ENCODE data around the gene KCNAB3.

KCNAB3 gene

DNA sequence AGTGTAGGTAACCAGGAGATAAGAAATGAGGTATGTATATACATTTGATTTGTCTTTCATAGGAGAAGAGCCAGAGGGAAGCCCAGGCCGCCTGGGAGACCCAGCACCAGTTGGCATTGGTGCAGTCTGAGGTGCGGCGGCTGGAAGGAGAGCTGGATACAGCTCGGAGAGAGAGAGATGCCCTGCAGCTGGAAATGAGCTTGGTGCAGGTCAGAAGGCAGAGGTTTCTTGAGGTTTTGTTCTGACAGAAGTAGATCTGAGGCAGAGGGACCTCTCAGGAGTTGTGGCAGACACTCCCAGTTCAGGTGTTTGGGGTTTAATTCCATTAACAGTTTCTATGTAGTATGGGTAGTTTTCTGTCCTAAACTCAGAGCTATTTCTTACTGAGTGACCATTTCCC is 10.4 kb upstream of the KCNAB3 start:
- DNase-seq: no peak

DNA sequence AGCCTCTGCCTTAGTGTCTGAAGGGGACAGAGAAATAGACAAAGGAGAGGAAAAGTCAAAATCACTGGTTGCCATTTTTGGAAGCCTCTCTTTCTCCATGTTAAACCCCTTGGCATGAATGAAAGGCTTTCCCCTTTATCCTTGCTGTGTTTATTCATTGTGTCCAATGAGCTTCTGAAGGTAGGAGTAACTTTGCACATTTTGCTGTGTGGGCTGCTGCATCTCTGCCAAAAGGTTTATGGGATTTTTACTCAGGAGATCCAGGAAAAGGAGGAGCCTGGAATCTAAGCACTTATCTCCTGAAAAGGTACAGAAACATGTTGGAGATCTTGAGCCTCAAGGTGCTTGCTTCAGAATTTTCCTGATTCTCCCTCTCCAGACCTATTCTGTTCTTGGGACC is 6.2 kb upstream of the KCNAB3 start:
- no peak for DNase-seq

DNA sequence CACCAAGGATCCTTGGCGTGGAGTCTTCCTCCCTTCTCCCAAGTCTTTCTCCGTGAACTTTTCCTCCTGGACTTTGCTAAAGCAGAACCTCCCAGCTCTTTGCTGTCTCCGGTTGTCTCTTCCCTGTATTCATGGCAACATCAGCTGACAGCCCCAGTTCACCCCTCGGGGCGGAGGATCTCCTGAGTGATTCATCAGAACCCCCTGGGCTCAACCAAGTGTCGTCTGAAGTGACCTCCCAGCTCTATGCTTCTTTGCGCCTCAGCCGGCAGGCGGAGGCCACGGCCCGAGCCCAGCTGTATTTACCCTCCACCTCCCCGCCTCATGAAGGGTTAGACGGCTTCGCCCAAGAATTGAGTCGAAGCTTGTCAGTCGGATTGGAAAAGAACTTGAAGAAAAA is 3.3 kb upstream of the KCNAB3 start:
- DNase-seq: peak; percentile 61

DNA sequence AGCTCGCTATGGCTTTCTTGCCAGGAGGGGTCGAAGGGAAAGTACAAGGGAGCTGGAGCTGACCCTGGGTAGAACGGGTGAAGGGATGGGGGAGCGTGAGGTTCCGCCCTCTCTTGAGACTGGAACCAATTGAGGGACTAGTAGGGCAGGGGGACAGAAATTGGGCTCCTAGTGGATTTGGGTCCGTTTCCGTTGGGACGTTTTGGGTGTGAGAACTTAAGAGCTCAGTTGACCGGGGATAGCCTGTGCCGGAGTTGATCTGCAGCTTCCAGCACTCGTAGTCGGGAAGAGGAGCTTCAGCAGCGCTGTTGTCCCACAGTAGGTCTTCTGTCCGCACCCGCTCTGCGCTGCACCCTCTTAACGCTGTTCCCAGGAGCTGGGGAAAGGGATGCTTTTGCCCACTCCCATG is 2.8 kb upstream of the KCNAB3 start:
- peak; percentile 11 for DNase-seq

DNA sequence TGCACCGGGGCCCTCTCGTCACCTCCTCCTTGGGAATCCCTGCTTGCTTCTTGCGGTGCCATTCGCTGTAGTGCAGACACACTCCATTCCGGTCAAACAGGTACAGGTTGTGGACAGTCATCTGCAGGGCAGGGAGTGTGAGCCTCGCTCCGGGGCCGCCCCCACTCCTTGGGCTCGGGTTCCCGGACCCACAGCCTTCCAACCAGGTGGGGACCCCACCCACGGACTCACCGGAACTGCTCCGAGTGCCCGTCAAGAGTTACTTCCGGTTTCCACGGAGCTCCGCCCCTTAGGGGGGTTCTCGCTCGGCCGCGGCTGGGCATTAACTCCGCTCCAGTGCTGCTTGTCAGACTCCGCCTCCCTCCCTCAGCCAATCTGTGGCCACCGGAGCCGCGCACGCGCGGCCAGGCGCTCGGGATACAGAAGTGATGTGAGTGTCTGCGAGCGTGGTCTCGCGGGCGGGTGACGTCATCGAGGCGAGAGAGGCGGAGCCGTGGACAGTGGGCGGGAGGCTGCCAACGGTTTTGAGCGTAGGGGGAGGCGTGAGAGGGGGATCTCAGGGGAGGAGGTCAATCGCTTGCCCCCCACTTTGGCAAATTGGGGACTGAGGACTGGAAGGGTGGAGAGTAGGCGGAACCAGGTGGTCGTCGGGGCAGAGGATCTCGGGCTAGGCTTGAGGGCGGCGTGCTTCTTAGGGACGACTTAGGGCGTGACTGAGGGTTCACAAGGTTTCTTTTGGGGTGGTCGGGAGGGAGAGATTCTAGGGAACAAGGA is 2.2 kb upstream of the KCNAB3 start, which contains the start of the genes CNTROB and TRAPPC1:
CNTROB (plus strand) TSS at position 498 of the 774 bp plus-strand sequence. CDS start 874 bp downstream, outside the sequence.
TRAPPC1 (minus strand) TSS at position 238 of the 774 bp plus-strand sequence; CDS start at position 121, 117 bp downstream.
- peak; percentile 97 for DNase-seq

DNA sequence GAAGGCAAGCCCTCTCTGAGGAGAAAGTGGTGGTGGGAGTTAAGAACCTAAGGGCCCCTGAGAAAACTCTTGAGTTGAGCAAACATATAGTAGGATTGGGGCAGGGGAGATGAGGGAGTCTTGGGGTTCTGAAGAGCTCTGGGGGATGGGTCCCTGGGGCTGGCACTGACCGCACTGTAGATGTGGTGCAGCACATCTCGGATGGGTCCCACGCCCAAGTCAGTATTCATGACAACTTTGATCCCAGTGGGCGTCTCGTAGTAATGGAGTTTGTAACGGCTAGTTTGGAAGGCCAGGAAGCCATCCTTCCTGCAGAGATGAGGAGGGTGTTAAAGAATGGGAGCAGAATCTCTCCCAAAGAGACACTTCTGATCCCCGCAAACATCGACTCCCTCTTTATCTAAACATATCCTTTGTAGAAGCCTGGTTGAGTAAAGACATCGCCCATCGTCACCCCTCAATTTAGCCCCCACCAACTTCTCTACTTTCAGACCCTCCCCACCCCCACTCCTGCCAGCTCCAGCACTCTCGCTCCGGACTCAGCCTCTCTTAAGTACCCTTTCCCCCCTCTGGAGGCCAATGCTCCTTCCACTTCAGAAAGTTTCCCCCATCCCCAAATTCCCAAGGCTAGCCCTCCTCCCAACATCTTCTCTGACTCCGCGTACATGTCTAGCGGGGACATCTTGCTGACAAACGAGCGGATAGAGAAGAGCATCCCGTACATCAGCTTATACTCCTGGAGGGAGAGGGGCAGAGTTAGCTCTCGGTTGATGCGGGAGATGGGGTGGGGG is 1.4 kb upstream of the KCNAB3 start:
- DNase-seq: no peak

DNA sequence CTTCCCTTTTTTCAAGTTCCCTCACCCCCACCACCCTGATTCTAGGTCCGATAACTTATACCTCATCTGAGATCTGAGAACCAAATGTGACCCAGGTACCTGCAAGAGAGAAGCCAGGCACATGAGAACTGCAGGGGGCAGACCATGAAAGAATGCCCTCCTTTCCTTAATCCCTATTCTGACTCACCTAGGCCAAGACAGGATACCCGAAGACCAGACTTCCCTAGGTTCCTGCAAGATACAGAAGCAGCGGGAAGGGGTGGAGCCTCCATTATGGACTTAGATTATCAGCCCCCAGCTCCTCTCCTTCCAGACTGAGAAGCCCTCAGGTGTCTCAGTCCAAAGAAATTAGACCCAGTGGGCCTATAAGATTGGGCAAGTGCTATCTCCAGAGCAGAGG is 2.1 kb downstream of the KCNAB3 start:
- no peak for DNase-seq

DNA sequence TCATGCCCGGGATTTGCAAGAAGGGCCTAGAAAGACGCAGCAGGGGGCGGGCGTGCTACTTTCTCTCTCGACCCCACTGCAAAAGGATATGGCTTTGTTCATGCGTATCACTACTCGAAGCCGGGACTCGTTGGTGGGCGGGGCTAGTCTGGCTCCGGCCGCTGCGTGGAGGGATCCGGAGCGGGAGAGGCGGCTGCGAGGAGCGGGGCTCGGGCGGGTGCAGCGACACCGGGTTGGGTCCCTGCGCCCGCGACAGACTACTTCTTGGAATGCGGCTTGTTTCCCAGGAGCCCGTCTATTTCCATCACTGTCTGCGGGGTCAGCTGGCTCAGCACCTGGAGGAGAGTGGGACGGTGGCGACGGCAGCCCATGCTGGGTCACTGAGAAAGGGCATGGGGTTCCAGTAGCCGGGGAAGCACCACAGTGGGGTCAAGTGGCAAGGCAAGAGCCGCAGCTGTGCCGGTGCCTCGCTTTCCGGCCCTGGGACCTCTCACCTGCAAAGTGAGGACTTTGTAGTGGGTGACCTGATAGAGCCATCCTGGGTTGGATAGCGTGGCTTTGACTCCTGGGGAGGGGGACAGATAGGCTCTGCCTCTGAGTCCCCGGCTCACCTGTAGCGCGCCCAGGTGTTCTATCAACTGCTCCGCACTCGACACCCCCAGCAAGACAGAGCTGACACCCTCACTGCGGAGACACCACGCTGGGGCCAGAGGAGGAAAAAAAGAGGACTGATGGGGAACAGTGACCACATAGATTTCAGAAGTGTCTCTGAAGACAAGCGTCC is 6.6 kb downstream of the KCNAB3 start:
- no peak for DNase-seq

DNA sequence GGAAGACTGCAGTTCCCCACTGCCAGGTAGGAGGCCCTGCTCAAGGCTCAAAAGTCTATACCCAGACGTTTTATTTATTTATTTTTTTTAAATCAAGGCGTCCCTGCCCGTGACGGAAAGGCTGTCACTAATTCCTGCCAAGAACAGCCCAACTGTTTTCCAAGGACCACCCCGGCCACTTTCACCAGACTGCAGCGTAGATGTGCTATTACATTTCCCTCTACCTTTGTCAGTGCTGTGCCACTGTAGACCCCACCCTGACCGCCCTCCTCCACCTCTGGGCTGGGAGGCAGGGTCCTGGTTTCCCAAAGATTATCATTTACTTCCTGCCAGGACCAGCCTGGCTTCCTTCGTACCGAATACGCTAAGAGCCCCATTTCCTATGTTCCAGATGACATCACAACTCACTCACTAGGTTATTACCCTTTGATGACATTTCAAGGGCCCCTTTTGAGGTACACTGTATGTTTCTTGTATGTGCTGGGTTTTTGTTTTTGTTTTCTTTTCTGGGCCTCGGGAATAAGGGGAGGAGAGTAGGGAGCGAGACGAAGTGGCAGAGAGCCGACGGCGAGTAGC is 7.3 kb downstream of the KCNAB3 start:
- no peak for DNase-seq

DNA sequence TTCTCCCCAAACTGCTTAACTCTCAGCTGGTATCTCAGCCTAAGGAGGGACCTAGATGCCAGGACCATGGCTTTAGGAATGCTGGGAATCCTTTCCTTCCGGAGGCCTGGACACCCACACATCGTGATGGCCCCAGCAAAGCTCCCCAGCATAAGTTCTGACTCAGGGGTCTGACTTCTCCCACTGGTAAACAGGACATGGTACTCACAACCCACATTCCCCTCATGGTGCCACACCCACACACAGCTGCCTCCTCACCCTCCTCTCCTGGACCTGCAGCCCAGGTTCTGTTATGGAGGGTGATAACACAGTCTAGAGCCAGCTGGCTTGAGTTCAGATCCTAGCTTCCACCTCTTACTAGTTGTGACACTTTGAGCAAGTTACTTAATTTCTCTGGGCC is 12.8 kb downstream of the KCNAB3 start:
- DNase-seq: no peak

DNA sequence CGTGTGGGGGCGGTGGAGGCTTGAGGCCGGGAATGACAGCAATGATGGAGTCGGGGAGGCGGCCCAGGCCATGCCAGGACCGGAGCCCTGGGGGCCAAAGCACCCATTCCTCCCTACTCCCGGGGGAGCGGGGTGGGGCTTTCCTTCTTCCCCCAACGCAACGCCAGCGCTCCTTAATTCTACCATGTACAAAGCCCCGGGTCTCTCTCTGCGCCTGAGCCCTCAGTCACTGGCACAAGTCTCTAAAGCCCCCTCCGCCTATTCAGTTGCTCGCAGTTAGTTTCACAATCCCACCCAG is 13.3 kb downstream of the KCNAB3 start:
- DNase-seq: no peak

DNA sequence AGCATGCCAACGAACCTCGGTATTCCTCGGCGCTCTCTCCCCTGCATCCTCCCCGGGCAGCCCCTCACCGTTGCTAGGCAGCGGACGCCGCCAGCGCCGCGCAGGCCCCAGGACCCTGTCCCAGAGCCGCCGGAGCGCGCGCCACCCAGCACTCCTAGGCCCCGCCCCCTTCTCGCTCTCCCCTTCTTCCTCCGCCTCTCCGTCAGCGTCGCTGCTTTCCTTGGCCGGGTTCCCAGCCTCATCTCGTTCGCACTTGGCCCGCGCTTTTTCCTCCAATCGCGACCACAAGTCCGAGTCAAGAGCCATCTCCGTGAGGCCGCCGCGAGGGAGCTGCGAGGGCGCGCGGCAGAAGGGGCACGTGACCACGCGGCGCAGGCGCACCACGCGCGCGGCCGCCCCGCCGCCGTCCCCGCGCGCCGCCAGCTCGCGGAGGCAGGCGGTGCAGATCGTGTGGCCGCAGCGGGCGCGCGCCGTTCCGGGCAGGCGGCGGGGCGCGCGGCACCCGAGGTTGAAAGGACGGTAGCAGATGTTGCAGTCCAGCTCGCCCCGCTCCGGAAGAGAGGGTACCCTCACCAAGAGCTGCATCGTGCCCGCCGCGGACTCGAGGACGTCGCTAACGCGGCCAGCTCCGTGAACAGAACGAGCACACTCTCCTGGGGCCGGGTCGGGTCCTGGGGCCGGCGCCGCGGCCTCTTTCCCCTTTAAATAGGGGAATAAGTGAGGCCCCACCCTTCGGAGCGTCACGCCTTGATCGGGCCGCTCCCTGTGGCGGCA is 13.9 kb downstream of the KCNAB3 start, which contains the start of gene RNF227:
RNF227 (minus strand) TSS at position 679 of the 774 bp plus-strand sequence; CDS start at position 585, 94 bp downstream.
- peak; percentile 96 for DNase-seq

DNA sequence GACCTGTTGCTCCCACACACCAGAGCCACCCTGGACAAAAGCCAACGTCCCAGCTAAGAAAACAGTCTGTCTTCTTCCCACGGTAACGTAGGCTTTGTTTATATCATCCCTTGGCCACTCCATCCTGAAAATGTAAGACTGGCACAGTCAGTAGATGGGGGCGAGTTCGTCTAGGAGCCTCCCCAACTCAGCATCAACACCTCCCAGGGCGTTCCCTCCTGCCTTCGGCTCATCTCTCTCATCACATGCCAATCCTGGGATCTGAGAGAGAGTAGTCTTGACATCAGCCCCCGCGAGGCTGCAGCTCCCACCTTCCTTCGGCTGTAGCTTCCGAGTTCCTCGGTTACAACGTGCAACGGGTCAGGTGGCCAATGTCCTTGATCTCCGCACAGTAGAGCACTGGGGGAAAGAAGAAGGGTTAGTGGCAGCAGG is 14.5 kb downstream of the KCNAB3 start:
- DNase-seq: no peak

DNA sequence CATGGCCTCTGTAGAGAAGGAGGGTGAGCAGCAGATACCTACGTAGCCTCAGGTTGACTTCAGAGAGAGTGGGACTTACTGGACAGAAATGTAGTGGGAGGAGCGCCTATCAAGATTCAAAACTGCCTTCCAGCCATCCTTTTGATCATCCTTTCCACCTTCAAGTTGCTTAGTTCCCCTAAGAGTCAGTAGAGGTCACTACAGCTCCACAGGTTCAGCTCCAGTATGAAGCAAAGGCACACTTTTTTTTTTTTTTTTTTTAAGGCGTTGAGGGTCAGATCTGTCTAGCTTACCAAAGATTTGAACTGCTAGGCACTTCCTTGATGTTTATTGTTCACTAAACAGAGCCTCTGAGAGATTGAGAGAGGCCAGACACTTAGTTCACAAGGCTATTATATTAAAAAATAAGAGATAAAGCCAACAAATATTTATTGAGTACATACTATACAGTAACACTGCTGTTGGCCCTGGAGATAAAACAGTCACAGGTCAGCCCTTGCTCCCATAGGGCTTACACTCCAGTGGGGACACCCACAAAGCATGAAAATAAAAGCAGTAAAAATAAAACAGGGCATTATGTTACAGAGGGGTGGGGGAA is 16.6 kb downstream of the KCNAB3 start:
- DNase-seq: peak; percentile 71

DNA sequence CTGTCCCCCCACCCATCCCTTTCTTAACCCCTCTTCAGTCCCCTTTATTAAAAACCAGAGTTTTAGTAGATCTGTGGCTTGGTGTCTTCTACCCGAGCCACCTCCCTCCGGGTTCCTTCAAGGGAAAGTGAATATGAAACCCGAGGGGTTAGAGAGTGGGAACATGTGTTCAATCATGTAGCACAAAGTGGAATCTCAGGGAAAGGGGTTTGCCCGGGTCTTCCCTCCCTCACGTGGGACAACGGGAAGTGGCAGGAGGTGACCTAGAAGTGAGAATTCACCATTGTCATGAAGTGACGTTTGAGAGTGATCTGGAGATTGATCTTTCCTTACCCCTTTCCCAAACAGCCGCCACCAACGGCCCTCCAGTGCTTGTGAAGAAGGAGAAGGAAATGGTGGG is 18.5 kb downstream of the KCNAB3 start:
- DNase-seq: no peak

DNA sequence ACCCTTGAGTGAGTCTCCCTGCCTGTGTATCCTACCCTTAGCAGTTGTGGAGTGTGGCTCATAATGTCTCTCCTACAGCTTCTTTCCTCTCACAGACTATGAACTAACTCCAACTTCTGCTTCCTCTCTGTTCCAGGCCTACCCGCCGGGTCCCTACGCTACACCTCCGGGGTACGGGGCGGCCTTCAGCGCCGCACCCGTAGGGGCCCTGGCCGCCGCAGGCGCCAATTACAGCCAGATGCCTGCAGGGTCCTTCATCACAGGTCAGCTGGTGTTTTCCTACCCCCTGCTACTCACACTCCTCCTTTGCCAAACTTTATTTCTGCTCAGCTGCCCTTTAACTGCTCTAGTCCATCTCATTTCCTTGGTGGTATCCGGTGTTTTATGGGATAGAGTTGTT is 18.9 kb downstream of the KCNAB3 start:
- no peak for DNase-seq

DNA sequence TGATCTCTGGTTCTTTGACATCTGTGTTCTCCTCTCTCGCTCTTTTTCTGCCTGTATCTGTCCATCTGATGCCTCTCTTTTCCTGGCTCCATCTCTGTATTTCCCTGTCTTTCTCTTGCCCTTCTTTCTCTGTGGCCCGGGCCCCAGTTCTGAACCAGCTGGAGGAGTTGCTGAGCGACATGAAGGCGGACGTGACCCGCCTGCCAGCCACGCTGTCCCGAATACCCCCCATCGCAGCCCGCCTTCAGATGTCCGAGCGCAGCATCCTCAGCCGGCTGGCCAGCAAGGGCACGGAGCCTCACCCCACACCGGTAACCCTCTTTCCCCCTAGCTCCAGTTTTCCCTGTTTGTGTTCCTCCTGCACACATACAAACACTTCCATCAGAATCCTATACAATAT is 19.4 kb downstream of the KCNAB3 start:
- no peak for DNase-seq

DNA sequence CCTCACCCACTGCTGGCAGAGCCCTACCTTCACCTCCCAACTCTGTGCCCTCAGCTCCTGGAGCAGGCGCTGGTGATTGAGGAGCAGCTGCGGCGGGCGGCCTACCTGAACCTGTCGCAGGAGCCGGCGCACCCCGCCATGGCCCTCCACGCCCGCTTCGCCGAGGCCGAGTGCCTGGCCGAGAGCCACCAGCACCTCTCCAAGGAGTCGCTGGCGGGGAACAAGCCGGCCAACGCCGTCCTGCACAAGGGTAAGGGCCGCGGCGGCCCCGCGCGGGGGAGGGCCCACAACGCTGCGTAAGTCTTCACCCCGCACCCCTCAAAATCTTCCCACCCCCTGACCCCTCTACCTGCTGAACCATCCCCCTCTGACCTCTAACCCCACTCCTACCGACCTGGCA is 20.6 kb downstream of the KCNAB3 start:
- no peak for DNase-seq

DNA sequence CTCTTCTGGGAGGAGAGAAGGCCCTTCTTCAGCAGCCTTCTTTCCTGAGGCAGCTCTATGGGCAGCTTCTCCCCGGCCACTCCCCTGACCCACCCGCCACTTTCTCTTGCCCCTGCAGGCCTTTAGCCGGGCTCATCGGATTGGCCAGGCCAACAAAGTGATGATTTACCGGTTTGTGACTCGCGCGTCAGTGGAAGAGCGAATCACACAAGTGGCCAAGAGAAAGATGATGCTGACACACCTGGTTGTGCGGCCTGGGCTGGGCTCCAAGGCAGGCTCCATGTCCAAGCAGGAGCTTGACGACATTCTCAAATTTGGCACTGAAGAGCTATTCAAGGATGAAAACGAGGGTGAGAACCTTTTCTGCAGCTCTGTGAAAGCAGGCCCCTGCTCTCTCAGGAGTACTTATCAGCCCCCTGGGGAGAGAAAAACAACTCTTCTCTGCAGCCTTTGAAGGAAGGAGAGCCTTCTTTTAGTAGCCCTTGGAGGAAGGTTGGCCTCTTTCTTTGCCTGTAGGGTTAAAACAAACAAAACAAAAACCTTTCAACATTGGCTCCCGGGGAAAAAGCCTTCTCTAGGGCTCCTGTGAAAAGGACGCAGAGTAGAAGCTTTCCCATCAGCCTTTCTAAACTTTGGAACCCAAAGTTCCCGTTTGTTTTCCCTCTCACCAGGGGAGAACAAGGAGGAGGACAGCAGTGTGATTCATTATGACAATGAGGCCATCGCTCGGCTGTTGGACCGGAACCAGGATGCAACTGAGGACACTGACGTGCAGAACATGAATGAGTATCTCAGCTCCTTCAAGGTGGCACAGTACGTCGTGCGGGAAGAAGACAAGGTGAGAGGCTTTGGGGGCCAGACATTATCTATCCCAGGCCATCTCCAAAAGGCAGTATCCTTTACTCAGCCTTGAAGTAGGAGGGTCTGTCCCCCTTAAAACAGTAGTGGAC is 26.2 kb downstream of the KCNAB3 start:
- no peak for DNase-seq

DNA sequence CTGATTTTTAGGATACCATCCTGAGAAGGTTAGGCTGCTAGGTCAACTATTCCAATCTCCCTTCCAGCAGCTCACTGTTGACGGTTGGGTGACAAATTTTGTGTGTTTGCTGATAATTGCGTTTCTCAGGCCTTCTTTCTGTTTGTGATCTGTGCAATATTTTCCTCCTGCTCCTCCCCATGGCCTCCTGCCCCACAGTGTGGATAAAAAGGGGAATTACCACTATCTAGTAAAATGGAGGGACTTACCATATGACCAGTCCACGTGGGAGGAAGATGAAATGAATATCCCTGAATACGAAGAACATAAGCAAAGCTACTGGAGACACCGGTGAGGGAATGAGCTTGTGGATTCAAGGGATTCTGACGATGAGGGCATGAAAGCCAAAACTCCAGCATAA is 31.9 kb downstream of the KCNAB3 start:
- DNase-seq: peak; percentile 18

DNA sequence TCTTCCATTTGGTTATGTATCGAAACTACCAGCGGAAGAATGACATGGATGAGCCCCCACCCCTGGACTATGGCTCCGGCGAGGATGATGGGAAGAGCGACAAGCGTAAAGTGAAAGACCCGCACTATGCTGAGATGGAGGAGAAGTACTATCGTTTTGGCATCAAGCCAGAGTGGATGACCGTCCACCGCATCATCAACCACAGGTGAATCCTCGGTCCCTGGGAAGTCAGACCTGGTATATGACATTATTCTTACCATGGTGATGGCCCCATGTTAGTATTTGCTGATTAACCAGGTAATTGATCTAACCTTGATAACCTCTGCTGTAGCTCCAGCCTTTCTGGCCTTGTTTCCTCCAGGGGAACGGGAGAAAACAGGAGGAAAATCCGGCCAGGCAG is 32.6 kb downstream of the KCNAB3 start:
- DNase-seq: no peak

Measured in RPMI8226 (cell line).